GM19463 (cell line): Measurements from ENCODE around the gene CYP2C18.
"Not testable (repeated sequence)": the region's sequence is repeated elsewhere in the genome, so short reads cannot be mapped to it uniquely, and the experiment has no call there.

Experiments used
- ATAC-seq: cut with Tn5 transposase; IDR thresholded peaks from one replicate; pipeline ENCODE4 v1.9.1; 2021; ENCODE audit warnings: mild to moderate bottlenecking, moderate library complexity; ENCODE audit not compliant: unreplicated experiment

CYP2C18 gene

DNA sequence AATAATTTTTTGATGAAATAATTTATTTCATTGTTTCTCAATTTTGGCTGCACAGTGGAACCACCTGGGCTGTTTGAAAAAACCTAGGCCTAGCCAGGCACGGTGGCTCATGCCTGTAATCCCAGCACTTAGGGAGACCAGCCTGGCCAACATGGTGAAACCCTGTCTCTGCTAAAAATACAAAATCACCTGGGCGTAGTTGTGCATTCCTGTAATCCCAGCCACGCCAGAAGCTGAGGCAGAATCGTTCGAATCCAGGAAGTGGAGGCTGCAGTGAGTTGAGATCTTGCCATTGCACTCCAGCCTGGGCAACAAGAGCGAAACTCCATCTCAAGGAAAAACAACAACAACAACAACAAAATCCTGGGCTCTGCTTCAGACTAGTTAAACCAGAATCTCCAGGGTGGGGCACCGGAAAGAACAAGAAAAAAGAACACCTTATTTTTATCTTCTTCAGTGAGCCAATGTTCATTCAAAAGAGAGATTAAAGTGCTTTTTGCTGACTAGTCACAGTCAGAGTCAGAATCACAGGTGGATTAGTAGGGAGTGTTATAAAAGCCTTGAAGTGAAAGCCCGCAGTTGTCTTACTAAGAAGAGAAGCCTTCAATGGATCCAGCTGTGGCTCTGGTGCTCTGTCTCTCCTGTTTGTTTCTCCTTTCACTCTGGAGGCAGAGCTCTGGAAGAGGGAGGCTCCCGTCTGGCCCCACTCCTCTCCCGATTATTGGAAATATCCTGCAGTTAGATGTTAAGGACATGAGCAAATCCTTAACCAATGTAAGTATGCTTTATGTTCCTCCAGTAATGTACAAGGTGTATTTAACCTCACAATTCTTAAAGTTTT lies at the start of gene CYP2C18:
TSS of gene CYP2C18 (plus strand) at position 516 of the 841 bp plus-strand sequence. CDS start at position 607, 91 bp downstream.
- no peak for ATAC-seq

DNA sequence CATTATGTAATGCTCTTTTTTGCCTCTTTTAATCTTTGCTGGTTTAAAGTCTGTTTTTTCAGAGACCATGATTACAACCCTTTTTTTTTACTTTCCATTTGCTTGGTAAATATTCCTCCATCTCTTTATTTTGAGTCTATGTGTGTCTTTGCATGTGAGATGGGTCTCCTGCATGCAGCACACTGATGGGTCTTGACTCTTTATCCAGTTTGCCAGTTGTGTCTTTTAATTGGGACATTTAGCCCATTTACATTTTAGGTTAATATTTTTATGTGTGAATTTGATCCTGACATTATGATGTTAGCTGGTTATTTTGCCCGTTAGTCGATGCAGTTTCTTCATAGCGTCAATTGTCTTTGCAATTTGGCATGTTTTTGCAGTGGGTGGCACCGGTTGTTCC lies 45.4 kb upstream of the CYP2C18 start:
- not testable (repeated sequence) for ATAC-seq

GRCh38 chr10:94639902-94640301 lies 43.6 kb upstream of the CYP2C18 start:
- no peak for ATAC-seq

DNA sequence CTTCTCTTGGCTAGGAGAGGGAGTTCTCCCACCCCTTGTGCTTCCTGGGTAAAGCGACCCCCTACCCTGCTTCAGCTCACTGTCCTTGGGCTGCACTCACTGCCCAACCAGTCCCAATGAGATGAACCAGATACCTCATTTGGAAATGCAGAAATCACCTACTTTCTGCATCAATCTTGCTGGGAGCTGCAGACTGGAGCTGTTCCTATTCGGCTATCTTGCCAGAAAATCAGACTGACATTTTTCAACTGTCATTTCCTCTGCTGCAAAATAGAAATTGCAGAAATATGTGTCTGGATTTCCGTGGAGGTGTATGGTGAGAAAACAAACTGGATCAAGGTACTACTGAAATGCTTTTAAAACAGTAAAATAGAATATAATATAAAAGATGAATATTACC lies 43.0 kb upstream of the CYP2C18 start:
- ATAC-seq, result no peak

DNA sequence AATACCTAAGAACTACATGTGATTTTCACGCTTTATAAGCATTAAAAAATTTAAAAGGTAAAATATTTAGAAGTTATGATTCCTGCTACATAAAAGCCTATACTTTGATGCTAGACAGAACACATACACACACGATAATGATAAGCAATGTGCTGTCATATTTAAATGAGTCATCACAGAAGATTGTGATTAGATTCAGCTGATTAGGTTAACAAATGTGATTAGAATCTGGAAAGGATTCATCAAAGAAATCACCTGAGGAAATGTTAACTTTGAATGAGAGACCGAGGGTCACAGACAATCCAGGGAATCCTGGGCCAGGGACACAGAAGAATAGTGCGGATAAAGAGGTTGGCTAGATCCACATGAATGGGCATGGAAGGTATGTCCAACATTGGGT lies 42.0 kb upstream of the CYP2C18 start:
- no peak for ATAC-seq

DNA sequence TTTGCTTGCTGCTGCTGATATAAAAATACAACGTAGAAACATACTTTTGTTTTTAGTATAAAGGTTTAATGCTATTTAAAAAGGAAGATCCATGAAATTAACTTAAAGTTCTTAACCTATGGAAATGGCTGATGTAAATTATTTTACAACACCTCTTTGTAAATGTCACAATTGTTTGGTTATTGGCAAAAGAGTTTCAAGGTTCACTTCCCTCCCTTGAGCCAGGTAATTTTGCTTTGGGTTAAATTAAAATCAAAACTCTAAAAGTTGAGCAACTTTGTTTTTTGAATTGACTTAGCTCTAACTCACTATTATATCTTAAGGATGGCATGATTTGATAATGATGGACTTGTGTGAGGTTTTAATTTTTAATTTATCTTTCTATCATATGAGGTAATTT lies 39.2 kb upstream of the CYP2C18 start:
- ATAC-seq, result no peak

DNA sequence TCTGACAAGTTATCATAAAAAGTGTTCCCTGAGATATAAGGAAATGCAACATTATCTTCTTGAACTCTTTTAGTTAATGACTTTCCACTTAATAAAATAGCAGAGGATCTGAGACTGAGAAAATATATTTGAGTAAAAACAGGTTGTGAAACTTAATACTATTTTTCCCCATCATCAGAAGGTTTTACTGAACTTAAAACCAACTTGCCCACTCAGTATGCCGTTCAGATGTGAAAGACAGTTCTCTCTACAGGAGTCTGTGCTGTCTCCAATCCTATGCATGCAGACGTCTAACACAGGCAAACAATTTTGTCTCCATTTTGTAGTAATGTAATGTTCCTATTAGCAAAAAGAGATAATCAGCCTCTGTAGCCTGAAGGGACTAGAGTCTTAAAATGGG lies 38.2 kb upstream of the CYP2C18 start:
- ATAC-seq, result peak; percentile 76

DNA sequence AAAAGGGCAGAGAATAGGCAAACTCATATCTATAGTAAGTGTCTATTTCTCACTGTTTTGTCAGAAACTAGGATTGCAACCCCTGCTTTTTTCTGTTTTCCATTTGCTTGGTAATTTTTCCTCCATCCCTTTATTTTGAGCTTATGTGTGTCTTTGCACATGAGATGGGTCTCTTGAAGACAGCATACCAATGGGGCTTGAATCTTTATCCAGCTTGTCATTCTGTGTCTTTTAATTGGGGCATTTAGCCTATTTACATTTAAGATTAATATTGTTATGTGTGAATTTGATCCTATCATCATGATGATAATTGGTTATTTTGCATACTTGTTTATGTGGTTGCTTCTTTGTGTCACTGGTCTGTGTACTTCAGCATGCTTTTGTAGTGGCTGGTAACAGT lies 28.3 kb upstream of the CYP2C18 start:
- not testable (repeated sequence) for ATAC-seq

GRCh38 chr10:94663061-94663460 lies 20.5 kb upstream of the CYP2C18 start:
- ATAC-seq, result not testable (repeated sequence)

DNA sequence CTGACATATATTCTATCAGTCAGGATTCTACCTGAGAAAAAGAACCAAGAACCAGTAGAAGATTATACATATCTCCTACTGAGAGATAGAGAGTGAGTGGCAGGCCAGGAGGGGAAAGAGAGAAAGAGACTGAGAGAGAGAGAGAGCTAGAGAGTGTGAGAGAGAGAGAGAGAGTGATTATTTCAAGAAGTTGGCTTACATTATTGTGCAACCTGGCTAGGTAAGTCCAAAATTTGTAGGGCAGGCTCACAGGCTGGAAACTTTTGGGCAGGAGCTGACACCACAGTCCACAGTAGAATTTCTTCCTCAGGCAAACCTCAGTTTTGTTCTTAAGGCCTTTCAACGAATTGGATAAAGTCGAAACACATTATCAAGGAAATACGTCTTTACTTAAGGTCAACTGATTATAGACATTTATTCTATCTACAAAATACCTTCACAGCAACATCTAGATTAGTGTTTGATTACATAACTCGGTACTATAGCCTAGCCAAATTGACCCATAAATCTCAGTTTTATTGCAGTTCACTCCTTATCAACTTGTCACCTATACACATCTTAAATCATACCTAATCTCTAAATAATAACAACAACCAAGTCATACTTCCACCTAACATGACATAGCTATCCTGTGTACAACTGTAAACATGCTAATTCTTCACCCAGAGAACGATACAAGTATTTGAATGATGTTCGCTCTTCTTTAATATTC lies 17.0 kb upstream of the CYP2C18 start:
- no peak for ATAC-seq

GRCh38 chr10:94673614-94674321 lies 9.8 kb upstream of the CYP2C18 start:
- ATAC-seq, result no peak

DNA sequence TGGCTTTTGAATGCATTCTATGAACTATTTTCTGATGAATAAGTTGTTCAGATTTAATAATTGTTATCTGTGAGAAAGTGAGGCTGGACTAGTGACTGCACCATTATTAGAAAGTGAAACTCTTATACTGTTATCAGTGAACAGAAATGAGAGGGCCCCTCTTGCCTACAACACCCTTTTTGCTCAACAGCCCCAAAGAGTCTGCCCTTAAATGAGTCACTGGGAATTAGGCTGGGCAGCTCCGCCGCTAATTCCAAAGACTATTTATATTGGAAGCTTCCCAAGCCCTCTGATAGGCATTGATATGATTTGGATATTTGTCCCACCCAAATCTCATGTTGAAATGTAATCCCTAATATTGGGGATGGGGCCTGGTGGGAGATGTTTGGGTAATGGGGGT lies 7.0 kb upstream of the CYP2C18 start:
- no peak for ATAC-seq

- no peak for ATAC-seq
Observed at GRCh38 chr10:94677691-94678090, 5.8 kb upstream of the CYP2C18 start.

GRCh38 chr10:94678475-94678874 lies 5.1 kb upstream of the CYP2C18 start:
- ATAC-seq, result no peak

DNA sequence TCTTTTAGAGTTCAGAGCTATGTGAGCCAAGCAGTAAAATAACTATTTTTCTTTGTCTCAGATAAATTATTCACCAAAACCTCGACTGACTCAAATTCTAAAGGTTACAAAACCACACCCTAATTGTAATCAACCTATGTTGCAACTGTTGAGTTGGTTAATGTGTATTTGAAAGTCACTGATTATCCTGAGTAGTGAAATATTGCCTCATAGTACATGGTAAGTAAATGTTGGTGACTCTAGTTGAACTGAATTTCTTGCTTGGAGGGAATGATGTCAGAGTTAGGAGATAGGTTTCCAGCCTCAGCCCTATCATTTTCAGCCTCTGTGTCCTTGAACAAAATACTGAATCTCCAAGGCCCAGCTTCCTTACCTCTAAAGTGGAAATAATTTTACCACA lies 3.0 kb upstream of the CYP2C18 start:
- peak; percentile 74 for ATAC-seq

DNA sequence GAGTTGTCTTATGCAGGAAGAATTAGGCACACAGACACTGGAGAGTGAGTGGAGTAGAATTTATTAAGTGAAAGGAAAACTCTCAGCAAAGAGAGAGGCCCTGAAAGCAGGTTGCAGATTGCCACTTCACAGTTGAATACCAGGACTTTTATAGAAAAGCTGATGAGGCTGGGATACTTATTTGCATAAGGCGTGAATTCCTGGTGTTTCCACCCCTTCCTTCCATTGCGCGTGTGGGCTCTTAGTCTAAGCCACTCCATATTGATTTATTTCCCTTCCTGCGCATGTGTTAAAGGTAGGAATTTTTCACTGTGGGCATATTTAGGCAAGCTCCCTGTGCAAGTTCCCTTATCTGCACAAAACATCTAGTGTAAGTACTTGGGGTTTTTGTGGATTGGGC lies 893 bp upstream of the CYP2C18 start:
- ATAC-seq, result not testable (repeated sequence)

DNA sequence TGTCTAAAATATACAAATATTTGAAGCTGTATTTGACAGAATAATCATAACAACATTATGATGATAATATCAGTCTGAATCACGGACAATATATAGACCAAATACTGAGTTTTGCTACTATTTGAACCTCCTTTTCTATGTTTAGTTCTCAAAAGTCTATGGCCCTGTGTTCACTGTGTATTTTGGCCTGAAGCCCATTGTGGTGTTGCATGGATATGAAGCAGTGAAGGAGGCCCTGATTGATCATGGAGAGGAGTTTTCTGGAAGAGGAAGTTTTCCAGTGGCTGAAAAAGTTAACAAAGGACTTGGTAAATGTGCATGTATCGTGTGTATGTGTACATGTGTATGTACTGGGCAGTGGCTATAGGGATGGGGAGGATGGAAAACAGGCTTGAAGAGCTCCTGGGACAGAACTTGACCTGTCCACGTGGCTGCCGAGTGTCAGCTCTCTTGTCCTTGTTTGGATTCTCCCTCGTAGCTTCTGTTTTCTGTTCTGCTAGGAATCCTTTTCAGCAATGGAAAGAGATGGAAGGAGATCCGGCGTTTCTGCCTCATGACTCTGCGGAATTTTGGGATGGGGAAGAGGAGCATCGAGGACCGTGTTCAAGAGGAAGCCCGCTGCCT lies 4.2 kb downstream of the CYP2C18 start:
- ATAC-seq, result no peak

GRCh38 chr10:94706089-94706488 lies 22.6 kb downstream of the CYP2C18 start:
- ATAC-seq, result no peak

DNA sequence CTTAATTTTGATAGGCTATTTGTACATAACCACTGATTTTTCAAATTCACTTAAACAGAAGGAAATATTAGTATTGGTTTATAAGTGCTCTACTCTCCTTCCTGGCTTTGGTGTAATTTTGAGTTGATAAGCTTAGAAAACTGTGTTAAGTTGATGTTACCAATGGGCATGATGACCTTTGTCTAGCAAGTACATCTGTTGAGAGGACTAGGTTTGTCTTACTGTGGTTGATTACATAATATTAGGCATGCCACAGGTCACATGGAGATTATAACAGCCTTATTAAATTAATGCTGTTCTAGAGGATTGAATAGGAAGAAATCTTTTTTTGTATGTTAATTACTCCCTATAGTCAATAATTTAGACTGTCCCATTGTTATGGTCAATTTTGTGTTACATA lies 27.0 kb downstream of the CYP2C18 start:
- no peak for ATAC-seq

GRCh38 chr10:94725871-94726270 lies 42.3 kb downstream of the CYP2C18 start:
- ATAC-seq, result no peak

GRCh38 chr10:94735197-94735596 lies 51.7 kb downstream of the CYP2C18 start:
- no peak for ATAC-seq
